Sigmoid colon (tissue), 4 donors: ENCODE results near the gene CHID1.

Experiments used
- POLR2A ChIP-seq, 2 donors: fragments of 450-650 bp; IDR thresholded peaks; one replicate each; pipeline ENCODE4 v1.6.1; 2016; ENCODE audit warnings: antibody characterized with exemption in 2 of 2, mild to moderate bottlenecking in 2 of 2, moderate library complexity in 2 of 2
- POLR2AphosphoS5 ChIP-seq, 4 donors: sonication (generic); formaldehyde crosslinking; IDR thresholded peaks; one replicate each; pipeline ENCODE4 v1.6.1; 2017; ENCODE audit warnings: antibody characterized with exemption in 4 of 4
- TF ChIP-seq, protein P1 (sequence below), 4 experiments: fragments of 450-650 bp in 3 of 4; fragments of 200-600 bp in 1 of 4; IDR thresholded peaks; one replicate each; pipeline ENCODE4 v1.5.1; 2016 to 2019; ENCODE audit warnings: antibody characterized with exemption in 4 of 4, mild to moderate bottlenecking in 3 of 4, moderate library complexity in 2 of 4

- no peak for TF ChIP-seq POLR2AphosphoS5 (IDR thresholded peaks at IDR 0.05)
- TF ChIP-seq, protein P1, sequence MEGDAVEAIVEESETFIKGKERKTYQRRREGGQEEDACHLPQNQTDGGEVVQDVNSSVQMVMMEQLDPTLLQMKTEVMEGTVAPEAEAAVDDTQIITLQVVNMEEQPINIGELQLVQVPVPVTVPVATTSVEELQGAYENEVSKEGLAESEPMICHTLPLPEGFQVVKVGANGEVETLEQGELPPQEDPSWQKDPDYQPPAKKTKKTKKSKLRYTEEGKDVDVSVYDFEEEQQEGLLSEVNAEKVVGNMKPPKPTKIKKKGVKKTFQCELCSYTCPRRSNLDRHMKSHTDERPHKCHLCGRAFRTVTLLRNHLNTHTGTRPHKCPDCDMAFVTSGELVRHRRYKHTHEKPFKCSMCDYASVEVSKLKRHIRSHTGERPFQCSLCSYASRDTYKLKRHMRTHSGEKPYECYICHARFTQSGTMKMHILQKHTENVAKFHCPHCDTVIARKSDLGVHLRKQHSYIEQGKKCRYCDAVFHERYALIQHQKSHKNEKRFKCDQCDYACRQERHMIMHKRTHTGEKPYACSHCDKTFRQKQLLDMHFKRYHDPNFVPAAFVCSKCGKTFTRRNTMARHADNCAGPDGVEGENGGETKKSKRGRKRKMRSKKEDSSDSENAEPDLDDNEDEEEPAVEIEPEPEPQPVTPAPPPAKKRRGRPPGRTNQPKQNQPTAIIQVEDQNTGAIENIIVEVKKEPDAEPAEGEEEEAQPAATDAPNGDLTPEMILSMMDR (IDR thresholded peaks at IDR 0.05): no peak
- no peak for TF ChIP-seq POLR2A (IDR thresholded peaks at IDR 0.05)
These were observed 48.0 kb downstream of the CHID1 start for GRCh38 chr11:862696-863022.
